Left lung (tissue), 10 donors: ENCODE data around the gene PLEKHF1. TPM values are rescaled to one million over a fixed set of nuclear protein-coding genes. Genes with fewer than 3 reads are reported as not detected.
A peak's percentile ranks its signal among the peaks of the same experiment; 100 is the strongest.

Experiments
- ATAC-seq: fragments of 200-7000 bp; cut with Tn5 transposase; one replicate; pipeline ENCODE4 v1.9.1; 2020; ENCODE audit warnings: moderate library complexity
- DNase-seq, 4 donors: peaks; one replicate each; pipeline ENCODE4 v3.0.0-alpha.2; 2013 to 2020
- H3K27ac ChIP-seq, 2 donors: fragments of 200-600 bp; sonication (generic) in 1 of 2; one replicate each; pipeline versions ENCODE4 v1.5.0 to v1.8.0; 2020 to 2021
- H3K27me3 ChIP-seq, 2 donors: fragments of 200-600 bp; sonication (generic) in 1 of 2; one replicate each; pipeline versions ENCODE4 v1.5.0 to v1.8.0; 2020 to 2021
- H3K36me3 ChIP-seq, 2 donors: fragments of 200-600 bp; sonication (generic) in 1 of 2; one replicate each; pipeline versions ENCODE4 v1.5.0 to v1.8.0; 2020 to 2021
- H3K4me1 ChIP-seq, 2 donors: fragments of 200-600 bp; one replicate each; pipeline ENCODE4 v1.8.0; 2021
- H3K4me3 ChIP-seq, 2 donors: fragments of 200-600 bp; sonication (generic) in 1 of 2; one replicate each; pipeline versions ENCODE4 v1.5.0 to v1.8.0; 2020 to 2021; ENCODE audit warnings: mild to moderate bottlenecking in 1 of 2
- H3K9me3 ChIP-seq, 2 donors: fragments of 200-600 bp; sonication (generic) in 1 of 2; one replicate each; pipeline versions ENCODE4 v1.5.0 to v1.8.0; 2020 to 2021
- intact Hi-C, 2 donors: fragments of 100-400 bp; cut with DNase I; formaldehyde crosslinking; loops; one replicate each; pipeline versions ENCODE4 v1.11.2 to v1.14.2; 2022
- polyA plus RNA-seq, 6 donors: library from polyadenylated mRNA; unstranded; fragments of 120-200 nt; gene quantifications; one replicate each; pipeline ENCODE4 v1.2.1, GENCODE V29; 2013; ENCODE audit not compliant: insufficient read length in 6 of 6
- total RNA-seq, 2 donors: library from RNA; stranded (reverse); fragmentation: NEBNext Ultra II Directional; extraction: Animal tissue kit (Norgen Biotek cat#: 25700); gene quantifications; one replicate each; pipeline ENCODE4 v1.2.1, GENCODE V29; 2021
- TF ChIP-seq, protein P1 (sequence below), 2 donors: fragments of 200-600 bp; sonication (generic) in 1 of 2; IDR thresholded peaks; one replicate each; pipeline versions ENCODE4 v1.5.0 to v1.8.0; 2021; ENCODE audit warnings: antibody characterized with exemption in 2 of 2
- donor health status: DM: no; HTN: yes; CAD: no.
- donor health status: DM: no; HTN: no; CAD: no.

PLEKHF1 gene
- total and polyA plus RNA-seq, 8 donors = 1.00 to 8.5 (median 1.2) TPM

DNA sequence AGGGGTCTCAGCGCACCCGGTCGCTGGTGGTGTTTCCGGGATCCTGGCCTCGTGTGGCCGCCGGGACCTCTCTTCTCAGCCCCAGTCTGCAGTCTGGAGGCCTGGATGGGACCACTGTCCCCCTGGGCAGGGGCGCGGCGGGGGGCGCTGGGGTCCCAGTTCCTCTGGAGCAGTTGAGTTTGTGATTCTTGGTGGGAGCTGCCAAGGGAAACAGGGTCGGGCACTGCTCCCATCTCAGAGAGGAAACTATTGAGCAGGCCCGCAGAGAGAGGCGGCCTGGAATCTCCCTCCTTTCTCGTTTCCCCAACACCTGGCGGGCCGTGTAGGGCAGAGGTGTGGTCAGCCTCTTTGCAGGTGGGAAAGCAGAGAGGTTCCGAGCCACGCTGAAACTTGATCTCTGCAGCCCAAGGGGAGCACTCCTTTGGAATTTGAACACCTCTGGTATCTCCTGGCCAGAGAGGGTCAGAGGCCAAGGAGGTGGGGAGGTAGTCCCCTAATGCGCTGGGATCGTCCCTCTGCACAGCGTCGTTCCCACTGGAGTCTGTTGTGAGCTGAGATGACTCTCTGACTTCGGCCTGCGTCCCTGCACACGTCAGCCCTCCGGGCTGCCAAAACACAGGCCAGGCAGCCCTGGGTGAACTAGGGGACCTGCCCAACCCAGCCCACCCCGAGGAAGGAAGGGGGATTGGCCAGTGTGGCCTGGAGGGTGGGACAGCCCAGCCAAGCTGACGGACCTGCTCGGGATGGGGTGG is 741 bp downstream of the PLEKHF1 start:
- intact Hi-C loops = no loop called here
- Histone ChIP-seq H3K9me3 (no peaks in the 10 kb centered on the region), H3K4me3 (peak overlapping the region; percentile 61 to 68), H3K36me3 (no peaks in the 10 kb centered on the region), H3K27ac (peak overlapping the region; percentile 77 to 81), H3K27me3 (peaks cover 0 to 12% of the 10 kb centered on the region in 2 donors), H3K4me1 (peaks cover 13 to 57% of the 10 kb centered on the region in 2 donors)
- TF ChIP-seq, protein P1, sequence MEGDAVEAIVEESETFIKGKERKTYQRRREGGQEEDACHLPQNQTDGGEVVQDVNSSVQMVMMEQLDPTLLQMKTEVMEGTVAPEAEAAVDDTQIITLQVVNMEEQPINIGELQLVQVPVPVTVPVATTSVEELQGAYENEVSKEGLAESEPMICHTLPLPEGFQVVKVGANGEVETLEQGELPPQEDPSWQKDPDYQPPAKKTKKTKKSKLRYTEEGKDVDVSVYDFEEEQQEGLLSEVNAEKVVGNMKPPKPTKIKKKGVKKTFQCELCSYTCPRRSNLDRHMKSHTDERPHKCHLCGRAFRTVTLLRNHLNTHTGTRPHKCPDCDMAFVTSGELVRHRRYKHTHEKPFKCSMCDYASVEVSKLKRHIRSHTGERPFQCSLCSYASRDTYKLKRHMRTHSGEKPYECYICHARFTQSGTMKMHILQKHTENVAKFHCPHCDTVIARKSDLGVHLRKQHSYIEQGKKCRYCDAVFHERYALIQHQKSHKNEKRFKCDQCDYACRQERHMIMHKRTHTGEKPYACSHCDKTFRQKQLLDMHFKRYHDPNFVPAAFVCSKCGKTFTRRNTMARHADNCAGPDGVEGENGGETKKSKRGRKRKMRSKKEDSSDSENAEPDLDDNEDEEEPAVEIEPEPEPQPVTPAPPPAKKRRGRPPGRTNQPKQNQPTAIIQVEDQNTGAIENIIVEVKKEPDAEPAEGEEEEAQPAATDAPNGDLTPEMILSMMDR (IDR thresholded peaks at IDR 0.05) = no peak
- ATAC-seq (peak; percentile 26), DNase-seq (peak in 1 of 4 donors; percentile 70)

DNA sequence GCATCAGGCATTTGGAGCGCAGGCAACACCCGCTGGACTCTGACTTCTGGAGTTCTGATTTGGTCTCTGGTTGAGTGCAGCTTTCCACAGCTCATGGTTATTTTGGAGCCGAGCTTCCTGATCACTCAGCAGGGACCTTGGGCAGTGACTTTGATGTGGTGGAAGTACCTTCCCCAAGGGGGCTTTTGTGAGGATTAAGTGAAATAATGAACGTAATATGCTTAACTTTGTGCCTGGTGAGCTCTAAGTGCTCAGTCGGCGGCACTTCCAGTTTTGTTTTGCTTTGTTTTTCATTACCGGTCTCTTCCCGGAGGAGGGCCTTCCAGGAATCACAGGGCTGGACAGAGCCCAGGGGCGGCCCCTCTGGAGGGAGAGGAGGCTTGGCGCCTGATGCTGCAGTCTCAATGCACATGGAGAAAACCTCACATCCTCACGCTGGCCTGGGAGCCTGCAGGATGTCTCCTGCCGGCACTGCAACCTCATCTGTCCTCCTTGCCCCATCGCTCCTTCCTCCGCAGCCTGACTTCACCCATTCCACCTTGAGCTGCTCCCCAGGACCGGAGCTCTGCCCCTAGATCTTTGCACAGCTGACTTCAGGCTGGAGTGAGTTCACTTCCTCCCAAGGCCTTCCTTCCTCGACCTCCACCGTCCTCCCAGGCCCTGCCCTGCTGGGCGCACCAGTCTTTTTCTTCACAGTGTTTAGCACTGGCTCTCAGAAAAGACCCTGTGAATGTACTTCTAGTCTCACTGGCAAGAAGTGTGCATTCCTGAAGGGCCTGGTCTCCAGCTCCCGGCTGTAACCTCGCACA is 1.5 kb downstream of the PLEKHF1 start:
- H3K4me1 ChIP-seq = peaks cover 20 to 65% of the 10 kb centered on the region in 2 donors

DNA sequence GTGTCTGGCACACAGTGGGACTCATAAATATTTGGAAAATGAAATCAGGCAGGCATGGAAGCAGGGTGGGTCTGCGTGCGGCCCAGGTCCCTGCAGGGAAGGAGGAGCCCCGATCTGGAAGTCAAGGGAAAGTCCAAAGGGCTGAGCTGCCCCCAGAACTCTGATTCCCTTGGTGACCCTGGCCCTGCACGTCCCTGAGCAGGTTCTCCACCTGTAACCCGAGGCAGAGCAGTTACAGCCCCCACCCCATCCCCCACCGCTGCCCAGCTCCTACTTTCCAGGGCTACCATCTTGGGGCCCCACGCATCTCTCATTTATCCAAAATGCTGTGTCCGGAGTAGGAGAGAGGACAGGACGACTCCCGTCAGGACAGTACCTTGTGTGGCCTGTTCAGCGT is 2.1 kb downstream of the PLEKHF1 start:
- Histone ChIP-seq H3K4me1 (peaks cover 21 to 71% of the 10 kb centered on the region in 2 donors), H3K9me3 (no peaks in the 10 kb centered on the region), H3K27me3 (peaks cover 0 to 12% of the 10 kb centered on the region in 2 donors), H3K36me3 (no peaks in the 10 kb centered on the region), H3K4me3 (peak overlapping the region in 1 of 2 donors; percentile 68), H3K27ac (peak overlapping the region; percentile 77 to 81)
- DNase-seq (no peak), ATAC-seq (no peak)
- TF ChIP-seq, protein P1 (IDR thresholded peaks at IDR 0.05) = no peak
- intact Hi-C loops = no loop called here

More for the DNA sequence above, 1.5 kb downstream of the PLEKHF1 start:
- Histone ChIP-seq H3K4me3 (peak overlapping the region; percentile 61 to 68), H3K9me3 (no peaks in the 10 kb centered on the region), H3K27me3 (peaks cover 0 to 12% of the 10 kb centered on the region in 2 donors), H3K27ac (peak overlapping the region; percentile 77 to 81), H3K36me3 (no peaks in the 10 kb centered on the region)
- TF ChIP-seq, protein P1 (IDR thresholded peaks at IDR 0.05) = no peak
- ATAC-seq (peak; percentile 5), DNase-seq (peak in 3 of 4 donors; percentile 51 to 72 (median 71))
- intact Hi-C loops = no loop called here

DNA sequence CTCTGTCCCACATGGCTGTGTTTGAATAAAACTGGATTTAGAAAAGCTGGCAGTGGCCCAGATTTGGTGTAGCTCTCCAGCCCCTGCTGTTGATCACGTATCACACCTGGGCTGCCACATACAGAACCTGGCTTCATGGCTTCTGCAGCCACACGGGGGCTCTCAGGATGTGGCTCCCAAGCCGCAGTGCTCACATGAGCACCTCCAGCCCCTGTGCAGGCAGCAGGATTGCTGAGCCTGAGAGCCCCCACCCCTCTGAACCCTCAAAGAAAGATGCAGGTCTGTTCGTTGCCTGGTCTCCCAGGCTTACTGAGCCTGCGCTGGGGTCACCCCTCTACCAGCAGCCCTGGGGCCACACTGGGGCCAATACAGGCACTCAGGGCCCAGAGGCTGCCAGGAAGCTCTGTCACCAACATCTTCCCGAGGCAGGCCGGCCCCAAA is 2.7 kb downstream of the PLEKHF1 start:
- TF ChIP-seq, protein P1 (IDR thresholded peaks at IDR 0.05) = no peak
- Histone ChIP-seq H3K27me3 (peaks cover 0 to 12% of the 10 kb centered on the region in 2 donors), H3K9me3 (no peaks in the 10 kb centered on the region), H3K4me3 (no peak overlapping the region), H3K27ac (peak overlapping the region in 1 of 2 donors; percentile 77), H3K4me1 (peaks cover 18 to 72% of the 10 kb centered on the region in 2 donors), H3K36me3 (no peaks in the 10 kb centered on the region)
- DNase-seq (no peak), ATAC-seq (no peak)
- intact Hi-C loops = no loop called here
